H9 (cell line): ENCODE measurements around the gene IFI27. TPM values are rescaled to one million over a fixed set of nuclear protein-coding genes. Genes with fewer than 3 reads are reported as not detected.

Experiments used
- DNase-seq: peaks from one replicate; pipeline ENCODE4 v3.0.0-alpha.2; 2017
- H2AFZ ChIP-seq: one replicate; pipeline ENCODE4 v1.6.1; 2013; ENCODE audit warnings: mild to moderate bottlenecking, low read length, control low read depth, moderate library complexity
- H2AK5ac ChIP-seq: 2 replicates; pipeline ENCODE4 v1.6.1; 2013; ENCODE audit warnings: low read length, control low read depth, mixed read lengths; ENCODE audit not compliant: insufficient read length
- H2BK120ac ChIP-seq: one replicate; pipeline ENCODE4 v1.6.1; 2013; ENCODE audit warnings: low read depth, mild to moderate bottlenecking, low read length, control low read depth, inconsistent platforms; ENCODE audit not compliant: poor library complexity, severe bottlenecking
- H2BK12ac ChIP-seq: 2 replicates; pipeline ENCODE4 v1.6.1; 2013; ENCODE audit warnings: low read length, control low read depth, mixed read lengths, low read depth; ENCODE audit not compliant: insufficient read length
- H2BK15ac ChIP-seq: 2 replicates; pipeline ENCODE4 v1.6.1; 2013; ENCODE audit warnings: low read depth, low read length, control low read depth
- H2BK20ac ChIP-seq: one replicate; pipeline ENCODE4 v1.6.1; 2013; ENCODE audit warnings: low read depth, mild to moderate bottlenecking, low read length, control low read depth, inconsistent platforms; ENCODE audit not compliant: poor library complexity, severe bottlenecking
- H2BK5ac ChIP-seq: 2 replicates; pipeline ENCODE4 v1.6.1; 2013; ENCODE audit warnings: low read length, control low read depth, mixed read lengths; ENCODE audit not compliant: insufficient read length
- H3K14ac ChIP-seq: 2 replicates; pipeline ENCODE4 v1.6.1; 2013; ENCODE audit warnings: low read length, control low read depth; ENCODE audit not compliant: insufficient read depth
- H3K18ac ChIP-seq: 2 replicates; pipeline ENCODE4 v1.6.1; 2013; ENCODE audit warnings: low read depth, mild to moderate bottlenecking, mixed read lengths, low read length, control low read depth; ENCODE audit not compliant: insufficient read length
- H3K23ac ChIP-seq: 2 replicates; pipeline ENCODE4 v1.6.1; 2013; ENCODE audit warnings: low read length, control low read depth, mixed read lengths, low read depth; ENCODE audit not compliant: insufficient read length
- H3K23me2 ChIP-seq: 2 replicates; pipeline ENCODE4 v1.6.1; 2013; ENCODE audit warnings: low read depth, mild to moderate bottlenecking, mixed read lengths, low read length, control low read depth; ENCODE audit not compliant: insufficient read length, poor library complexity, severe bottlenecking
- H3K27ac ChIP-seq: 2 replicates; pipeline ENCODE4 v1.5.1; 2013; ENCODE audit warnings: low read length, control low read depth, mixed read lengths, low read depth; ENCODE audit not compliant: insufficient read length
- H3K27me3 ChIP-seq: 2 replicates; pipeline ENCODE4 v1.6.1; 2013; ENCODE audit warnings: low read length, control low read depth, inconsistent platforms; ENCODE audit not compliant: insufficient read depth
- H3K4ac ChIP-seq: 2 replicates; pipeline ENCODE4 v1.6.1; 2013; ENCODE audit warnings: low read depth, mild to moderate bottlenecking, control low read depth, inconsistent platforms, low read length, moderate library complexity
- H3K4me1 ChIP-seq: 2 replicates; pipeline ENCODE4 v1.6.1; 2013; ENCODE audit warnings: low read length, control low read depth, inconsistent platforms; ENCODE audit not compliant: insufficient read depth
- H3K4me2 ChIP-seq: 2 replicates; pipeline ENCODE4 v1.6.1; 2013; ENCODE audit warnings: low read length, control low read depth, mixed read lengths; ENCODE audit not compliant: insufficient read length, insufficient read depth
- H3K56ac ChIP-seq: 2 replicates; pipeline ENCODE4 v1.6.1; 2013; ENCODE audit warnings: low read depth, mild to moderate bottlenecking, mixed read lengths, low read length, control low read depth; ENCODE audit not compliant: insufficient read length
- H3K79me1 ChIP-seq: 2 replicates; pipeline ENCODE4 v1.6.1; 2013; ENCODE audit warnings: low read depth, mild to moderate bottlenecking, moderate library complexity, low read length, control low read depth, inconsistent platforms; ENCODE audit not compliant: insufficient read depth, poor library complexity, severe bottlenecking
- H3K79me2 ChIP-seq: 2 replicates; pipeline ENCODE4 v1.6.1; 2013; ENCODE audit warnings: low read length, control low read depth, inconsistent platforms; ENCODE audit not compliant: insufficient read depth
- H3K9ac ChIP-seq: 2 replicates; pipeline ENCODE4 v1.6.1; 2013; ENCODE audit warnings: low read length, control low read depth, mixed read lengths; ENCODE audit not compliant: insufficient read length; ENCODE audit errors: extremely low read depth
- H3K9me3 ChIP-seq: one replicate; pipeline ENCODE4 v1.6.1; 2013; ENCODE audit warnings: low read depth, low read length, inconsistent platforms; ENCODE audit not compliant: control insufficient read depth
- H3T11ph ChIP-seq: one replicate; pipeline ENCODE4 v1.6.1; 2013; ENCODE audit warnings: mild to moderate bottlenecking, low read length, control low read depth, inconsistent platforms
- H4K20me1 ChIP-seq: one replicate; pipeline ENCODE4 v1.6.1; 2013; ENCODE audit not compliant: control insufficient read depth, insufficient read length, insufficient read depth
- H4K5ac ChIP-seq: 2 replicates; pipeline ENCODE4 v1.6.1; 2013; ENCODE audit warnings: low read depth, mild to moderate bottlenecking, mixed read lengths, low read length, control low read depth; ENCODE audit not compliant: insufficient read length
- H4K8ac ChIP-seq: replicated peaks from 2 replicates; pipeline ENCODE4 v1.6.1; 2013; ENCODE audit warnings: low read length, control low read depth, mixed read lengths, low read depth; ENCODE audit not compliant: insufficient read length
- H4K91ac ChIP-seq: 2 replicates; pipeline ENCODE4 v1.6.1; 2013; ENCODE audit warnings: low read depth, mild to moderate bottlenecking, moderate library complexity, mixed read lengths, low read length, control low read depth; ENCODE audit not compliant: insufficient read length
- H3K27ac Mint-ChIP-seq, 3 experiments: 2 replicates in 2 of 3; 3 replicates in 1 of 3; pipeline ENCODE4 v1.8.0; 2020 to 2021; ENCODE audit warnings: mixed read lengths in 3 of 3, mild to moderate bottlenecking in 1 of 3, moderate library complexity in 1 of 3
- H3K27me3 Mint-ChIP-seq: 2 replicates; pipeline ENCODE4 v1.8.0; 2021; ENCODE audit warnings: low read depth, mild to moderate bottlenecking, moderate library complexity, mixed read lengths
- H3K36me3 Mint-ChIP-seq, 3 experiments: 2 replicates in 2 of 3; 3 replicates in 1 of 3; pipeline ENCODE4 v1.8.0; 2020 to 2021; ENCODE audit warnings: low read depth in 3 of 3, mixed read lengths in 3 of 3; ENCODE audit not compliant: insufficient read depth in 1 of 3
- H3K4me1 Mint-ChIP-seq, 2 experiments: 2 replicates each; pipeline ENCODE4 v1.8.0; 2020; ENCODE audit warnings: mixed read lengths in 2 of 2
- H3K4me3 Mint-ChIP-seq, 2 experiments: 2 replicates in 1 of 2; 3 replicates in 1 of 2; pipeline ENCODE4 v1.8.0; 2020 to 2021; ENCODE audit warnings: mild to moderate bottlenecking in 2 of 2, mixed read lengths in 2 of 2, moderate library complexity in 1 of 2
- H3K9me3 Mint-ChIP-seq, 2 experiments: 2 replicates in 1 of 2; 3 replicates in 1 of 2; pipeline ENCODE4 v1.8.0; 2020; ENCODE audit warnings: mild to moderate bottlenecking in 2 of 2, mixed read lengths in 2 of 2, moderate library complexity in 1 of 2
- CTCF ChIP-seq: fragments of 200-600 bp; sonication (generic); conservative IDR thresholded peaks from 3 replicates; pipeline ENCODE4 v1.8.0; 2021; ENCODE audit warnings: antibody characterized with exemption, mild to moderate bottlenecking
- WGBS: extraction: QIAGEN DNeasy Blood & Tissue Kit; methylation state at CpG from one replicate; pipeline ENCODE4 v1.1.7; 2013; ENCODE audit warnings: missing lambda C conversion rate, low lambda C conversion rate, mixed read lengths; ENCODE audit not compliant: insufficient read length; ENCODE audit errors: extremely low coverage; 5-methylcytosine and 5-hydroxymethylcytosine counted together
- total RNA-seq: library from RNA; stranded (reverse); gene quantifications from 2 replicates; pipeline ENCODE4 v1.2.1, GENCODE V29; 2021

Gene IFI27
- total RNA-seq, 1 experiment from 2014 or later = 1.7 TPM

- Histone ChIP-seq H2BK15ac (no peak overlapping the region), H3K4me1 (no peaks in the 10 kb centered on the region; the same call in 1 of the 2 replicates), H3K27me3 (no peaks in the 10 kb centered on the region), H2BK20ac (no peak overlapping the region), H3K4me2 (no peak overlapping the region), H4K20me1 (no peaks in the 10 kb centered on the region), H3K79me1 (no peaks in the 10 kb centered on the region), H3T11ph (no peak overlapping the region), H3K4ac (no peak overlapping the region), H4K8ac (no peak overlapping the region), H2AK5ac (no peak overlapping the region), H4K91ac (no peak overlapping the region), H2BK12ac (no peak overlapping the region), H3K27ac (no peak overlapping the region), H3K14ac (no peak overlapping the region), H2AFZ (no peak overlapping the region), H3K9me3 (no peaks in the 10 kb centered on the region), H4K5ac (no peak overlapping the region), H3K56ac (no peak overlapping the region), H3K9ac (no peak overlapping the region), H3K23me2 (peaks cover 7% of the 10 kb centered on the region), H3K23ac (no peak overlapping the region), H3K18ac (no peak overlapping the region), H2BK5ac (no peak overlapping the region), H3K79me2 (no peaks in the 10 kb centered on the region), H2BK120ac (no peak overlapping the region)
- H3K4me3 Mint-ChIP-seq = no peak overlapping the region
- peaks cover 3% of the 10 kb centered on the region for H3K27me3 Mint-ChIP-seq
- H3K4me1 Mint-ChIP-seq = peaks cover 16% of the 10 kb centered on the region in 2 experiments
- no peak overlapping the region for H3K27ac Mint-ChIP-seq
- H3K9me3 Mint-ChIP-seq = no peaks in the 10 kb centered on the region
- peak; percentile 10 for DNase-seq
- no peak for TF ChIP-seq CTCF
- no CpG with 5 or more reads among the region's 6 CpGs for WGBS
- H3K36me3 Mint-ChIP-seq = no peaks in the 10 kb centered on the region
Observed at GRCh38 chr14:94127330-94127729, 16.8 kb downstream of the IFI27 start.
